K562 (cell line): ENCODE data around the gene UBE2L5. TPM values are rescaled to one million over a fixed set of nuclear protein-coding genes. Genes with fewer than 3 reads are reported as not detected.

Experiments
- CBX5 ChIP-seq: IDR thresholded peaks from 2 replicates; pipeline ENCODE4 v1.6.1; 2014; ENCODE audit warnings: low read depth, borderline replicate concordance
- CSDE1 ChIP-seq, 2 experiments: fragments of 450-650 bp; IDR thresholded peaks; 2 replicates each; pipeline ENCODE4 v1.6.1; 2016; ENCODE audit warnings: mild to moderate bottlenecking in 1 of 2
- E2F6 ChIP-seq, 2 experiments: IDR thresholded peaks; 2 replicates each; pipeline ENCODE4 v1.6.1; 2011; ENCODE audit warnings: borderline replicate concordance in 1 of 2, control low read depth in 1 of 2, low read depth in 1 of 2, low read length in 1 of 2, mild to moderate bottlenecking in 1 of 2, mixed read lengths in 1 of 2, moderate library complexity in 1 of 2; ENCODE audit not compliant: insufficient read depth in 1 of 2, insufficient read length in 1 of 2, poor library complexity in 1 of 2, severe bottlenecking in 1 of 2; ENCODE audit errors: extremely low read depth in 1 of 2
- EGR1 ChIP-seq: fragments of 450-650 bp; conservative IDR thresholded peaks from 2 replicates; pipeline ENCODE4 v1.6.1; 2017; ENCODE audit warnings: mild to moderate bottlenecking
- HNRNPUL1 ChIP-seq: fragments of 200-400 bp; formaldehyde crosslinking; IDR thresholded peaks from 2 replicates; pipeline ENCODE4 v1.6.1; 2017; ENCODE audit warnings: low read length
- MAZ ChIP-seq, 2 experiments: fragments of 450-650 bp in 1 of 2; sonication (generic) in 1 of 2; formaldehyde crosslinking; IDR thresholded peaks in 1 of 2; conservative IDR thresholded peaks in 1 of 2; 2 replicates each; pipeline versions ENCODE4 v1.4.0 to v1.5.0; 2020; ENCODE audit warnings: mild to moderate bottlenecking in 1 of 2, missing genetic modification reagents in 1 of 2
- MXD1 ChIP-seq: fragments of 250-450 bp; sonication (Bioruptor Pico); IDR thresholded peaks from 2 replicates; pipeline ENCODE4 v1.8.0; 2021; ENCODE audit warnings: borderline replicate concordance, mild to moderate bottlenecking, moderate library complexity; ENCODE audit not compliant: poor library complexity, severe bottlenecking
- NFE2 ChIP-seq: IDR thresholded peaks from 2 replicates; pipeline ENCODE4 v1.6.1; 2014; ENCODE audit warnings: antibody characterized with exemption, low read depth
- NFE2L1 ChIP-seq: fragments of 450-650 bp; IDR thresholded peaks from 2 replicates; pipeline ENCODE4 v1.6.1; 2016; ENCODE audit warnings: missing genetic modification characterization, low read depth, mild to moderate bottlenecking, missing compliant biosample characterization, moderate library complexity, borderline replicate concordance
- PHTF2 ChIP-seq: fragments of 250-450 bp; sonication (Bioruptor Pico); IDR thresholded peaks from 2 replicates; pipeline ENCODE4 v1.5.0; 2021; ENCODE audit warnings: mild to moderate bottlenecking
- RBFOX2 ChIP-seq: fragments of 200-400 bp; formaldehyde crosslinking; IDR thresholded peaks from 2 replicates; pipeline ENCODE4 v1.6.1; 2017; ENCODE audit warnings: low read depth, mild to moderate bottlenecking, low read length, moderate library complexity
- SMAD4 ChIP-seq: fragments of 250-450 bp; sonication (Bioruptor Pico); conservative IDR thresholded peaks from 2 replicates; pipeline ENCODE4 v1.8.0; 2021; ENCODE audit warnings: inconsistent platforms, mild to moderate bottlenecking, moderate library complexity
- TEAD4 ChIP-seq, 2 experiments: sonication (generic) in 1 of 2; formaldehyde crosslinking in 1 of 2; IDR thresholded peaks; 2 replicates each; pipeline versions ENCODE4 v1.6.1 to v1.8.0; 2012 to 2022; ENCODE audit warnings: borderline replicate concordance in 1 of 2, inconsistent platforms in 1 of 2, low read length in 1 of 2, mild to moderate bottlenecking in 1 of 2, missing genetic modification reagents in 1 of 2
- YY1 ChIP-seq, 3 experiments: IDR thresholded peaks; 2 replicates each; pipeline ENCODE4 v1.6.1; 2011; ENCODE audit warnings: low read length in 2 of 3, mild to moderate bottlenecking in 2 of 3, moderate library complexity in 2 of 3, borderline replicate concordance in 1 of 3, control low read depth in 1 of 3, low read depth in 1 of 3; ENCODE audit not compliant: insufficient read depth in 3 of 3, insufficient replicate concordance in 2 of 3, control insufficient read depth in 1 of 3, insufficient read length in 1 of 3; ENCODE audit errors: extremely low read depth in 1 of 3
- ZNF184 ChIP-seq: sonication (generic); formaldehyde crosslinking; IDR thresholded peaks from 2 replicates; pipeline ENCODE4 v1.5.0; 2020; ENCODE audit warnings: missing genetic modification reagents
- ZNF395 ChIP-seq: fragments of 200-800 bp; sonication (Bioruptor generic); IDR thresholded peaks from 2 replicates; pipeline ENCODE4 v1.6.1; 2017; ENCODE audit warnings: missing genetic modification characterization, missing compliant biosample characterization
- ZNF639 ChIP-seq, 2 experiments: fragments of 200-800 bp in 1 of 2; sonication (Bioruptor generic) in 1 of 2; sonication (generic) in 1 of 2; formaldehyde crosslinking in 1 of 2; IDR thresholded peaks in 1 of 2; conservative IDR thresholded peaks in 1 of 2; 2 replicates each; pipeline versions ENCODE4 v1.5.0 to v1.6.1; 2016 to 2020; ENCODE audit warnings: missing compliant biosample characterization in 1 of 2, missing genetic modification characterization in 1 of 2, missing genetic modification reagents in 1 of 2
- polyA plus RNA-seq, 8 experiments: library from polyadenylated mRNA; depleted of rRNA in 4 of 8; stranded (reverse) in 5 of 8; unstranded in 3 of 8; fragments of >200 nt; fragmentation: Nextera tagmentation in 2 of 8; fragmentation: Illumina TruSeq in 1 of 8; extraction: Ambion mirVana in 2 of 8; extraction: Trizol in 1 of 8; gene quantifications; 2 replicates each; pipeline versions ENCODE4 v1.2.1 to v1.2.3, GENCODE V29; 2011 to 2014; ENCODE audit warnings: inconsistent platforms in 1 of 8, missing spikeins in 1 of 8
- total RNA-seq, 7 experiments: library from RNA; depleted of rRNA in 6 of 7; stranded (reverse); fragments of >200 nt in 6 of 7; fragmentation: Illumina TruSeq in 2 of 7; extraction: Trizol in 2 of 7; gene quantifications; 2 replicates each; pipeline versions ENCODE4 v1.2.1 to v1.2.3, GENCODE V29; 2011 to 2021; ENCODE audit warnings: low replicate concordance in 1 of 7

The UBE2L5 gene
- total and polyA plus RNA-seq, 9 of the 15 experiments (the other 6 are each of a cell fraction or from before 2014, with no cell fraction given) = 0.22 to 1.5 (median 0.86) TPM; not detected in 6

- TF ChIP-seq RBFOX2 (peak; percentile 87), TEAD4 (IDR thresholded peaks at IDR 0.05; ENCODE audit: low read length) (no peak), TEAD4 (CRISPR knock-in tag; IDR thresholded peaks at IDR 0.05; ENCODE audit: borderline replicate concordance) (no peak), ZNF395 (CRISPR knock-in tag) (no peak), MAZ (CRISPR knock-in tag; conservative IDR thresholded peaks at IDR 0.05 in 1 of 2, IDR thresholded peaks at IDR 0.05 in 1 of 2) (0 out of 4 replicates have a peak, but pooled peaks of 1 of the 2 experiments have one; percentile 20), SMAD4 (CRISPR knock-in tag) (peak; percentile 57; the same call in 1 of the 2 replicates), EGR1 (0 out of 2 replicates have a peak, but pooled peaks have one; percentile 35), CBX5 (no peak), YY1 (IDR thresholded peaks at IDR 0.05; ENCODE audit: borderline replicate concordance in 1 of 3, control insufficient read depth in 1 of 3, extremely low read depth in 1 of 3, insufficient read depth in 3 of 3, insufficient read length in 1 of 3, insufficient replicate concordance in 2 of 3, low read depth in 1 of 3, low read length in 2 of 3) (peak; percentile 61 to 93 (median 89)), E2F6 (IDR thresholded peaks at IDR 0.05; ENCODE audit: borderline replicate concordance in 1 of 2, extremely low read depth in 1 of 2, insufficient read depth in 1 of 2, insufficient read length in 1 of 2, low read depth in 1 of 2, low read length in 1 of 2, poor library complexity in 1 of 2, severe bottlenecking in 1 of 2) (peak in 1 of 2 experiments; percentile 73), MXD1 (CRISPR knock-in tag) (peak; percentile 20), NFE2 (no peak), ZNF639 (CRISPR knock-in tag; conservative IDR thresholded peaks at IDR 0.05 in 1 of 2, IDR thresholded peaks at IDR 0.05 in 1 of 2) (peak in 1 of 2 experiments; percentile 89; a peak in 2 of 4 replicates), ZNF184 (CRISPR knock-in tag) (no peak), HNRNPUL1 (no peak), NFE2L1 (no peak), PHTF2 (CRISPR knock-in tag) (no peak), CSDE1 (IDR thresholded peaks at IDR 0.05) (no peak)
These were observed 42.4 kb downstream of the UBE2L5 start (continued) for GRCh38 chr13:30464496-30465342.
